Endothelial cell of umbilical vein (primary cell): ENCODE measurements around the gene CD34. TPM values are rescaled to one million over a fixed set of nuclear protein-coding genes. Genes with fewer than 3 reads are reported as not detected.

Experiments used
- BruUV-seq: library from RNA; stranded (reverse); fragments of 400-500 nt; replicated peaks from 2 replicates; lab custom pipeline; 2021; lab: Mats Ljungman, UMichigan
- CTCF ChIA-PET: fragments of 300-600, 350-600 bp; sonication (Branson Sonifier 250); formaldehyde crosslinking; loops from one replicate; lab custom pipeline; 2021; ENCODE audit warnings: antibody characterized with exemption, inconsistent platforms; lab: Charles Lee
- POLR2A ChIA-PET: fragments of 300-600, 350-600 bp; sonication (Branson Sonifier 250); formaldehyde crosslinking; loops from one replicate; lab custom pipeline; 2021; ENCODE audit warnings: antibody characterized with exemption, inconsistent platforms; lab: Charles Lee
- DNase-seq: peaks from one replicate; pipeline ENCODE4 v3.0.0-alpha.2; 2011; ENCODE audit warnings: low read depth, low spot score
- FAIRE-seq: peaks from 2 replicates; lab custom pipeline; 2011; peaks lifted over from hg19 to GRCh38; lab: Jason Lieb, UNC
- H2AFZ ChIP-seq: 2 replicates; pipeline ENCODE4 v1.6.0; 2012; ENCODE audit warnings: low read depth, low read length, control low read depth, inconsistent platforms
- H3K27ac ChIP-seq: 2 replicates; pipeline ENCODE4 v1.5.1; 2011; ENCODE audit warnings: low read depth, mild to moderate bottlenecking, control low read depth, low read length, moderate library complexity; ENCODE audit not compliant: insufficient read depth
- H3K27me3 ChIP-seq, 2 experiments: 2 replicates each; pipeline versions ENCODE4 v1.6.0 to v1.6.1; 2011; ENCODE audit warnings: low read length in 2 of 2, mixed read lengths in 1 of 2; ENCODE audit not compliant: control insufficient read depth in 2 of 2, insufficient read depth in 2 of 2
- H3K36me3 ChIP-seq, 2 experiments: 2 replicates in 1 of 2; 3 replicates in 1 of 2; pipeline ENCODE4 v1.5.1; 2011; ENCODE audit warnings: low read length in 2 of 2, mild to moderate bottlenecking in 1 of 2, moderate library complexity in 1 of 2; ENCODE audit not compliant: control insufficient read depth in 2 of 2, insufficient read depth in 2 of 2; ENCODE audit errors: extremely low read depth in 1 of 2
- H3K4me1 ChIP-seq: 3 replicates; pipeline ENCODE4 v1.5.1; 2011; ENCODE audit warnings: mild to moderate bottlenecking, low read length; ENCODE audit not compliant: control insufficient read depth, insufficient read depth; ENCODE audit errors: extremely low read depth
- H3K4me2 ChIP-seq: 2 replicates; pipeline ENCODE4 v1.6.1; 2011; ENCODE audit warnings: low read length, control low read depth, mixed read lengths; ENCODE audit not compliant: insufficient read depth
- H3K4me3 ChIP-seq, 3 experiments: fragments of 200-600 bp in 1 of 3; sonication (generic), shearing (Covaris generic) in 1 of 3; replicated peaks in 1 of 3; 2 replicates each; pipeline ENCODE4 v1.5.1; 2011 to 2016; ENCODE audit warnings: control low read depth in 3 of 3, low read length in 3 of 3, mild to moderate bottlenecking in 2 of 3, inconsistent platforms in 1 of 3, low read depth in 1 of 3, moderate library complexity in 1 of 3; ENCODE audit not compliant: insufficient read depth in 1 of 3
- H3K79me2 ChIP-seq: 2 replicates; pipeline ENCODE4 v1.6.0; 2012; ENCODE audit warnings: low read length, inconsistent platforms; ENCODE audit not compliant: control insufficient read depth, insufficient read depth
- H3K9ac ChIP-seq: replicated peaks from 2 replicates; pipeline ENCODE3; 2011; ENCODE audit warnings: low read length, control low read depth; ENCODE audit not compliant: insufficient read depth; ENCODE audit errors: extremely low read depth
- H3K9me1 ChIP-seq: replicated peaks from 3 replicates; pipeline ENCODE4 v1.6.0; 2011; ENCODE audit warnings: mild to moderate bottlenecking, low read length; ENCODE audit not compliant: control insufficient read depth, insufficient read depth; ENCODE audit errors: extremely low read depth
- H3K9me3 ChIP-seq: replicated peaks from 2 replicates; pipeline ENCODE4 v1.5.1; 2012; ENCODE audit warnings: low read length, inconsistent platforms; ENCODE audit not compliant: control insufficient read depth, insufficient read depth
- H4K20me1 ChIP-seq: replicated peaks from 2 replicates; pipeline ENCODE3; 2011; ENCODE audit warnings: mild to moderate bottlenecking, low read length; ENCODE audit not compliant: control insufficient read depth, insufficient read depth; ENCODE audit errors: extremely low read depth
- CTCF ChIP-seq, 2 donors: IDR thresholded peaks; 1 replicate in 1 of 2; 2 replicates in 1 of 2; pipeline ENCODE4 v1.5.1; 2011; ENCODE audit warnings: low read length in 2 of 2, mild to moderate bottlenecking in 2 of 2, moderate library complexity in 2 of 2, control low read depth in 1 of 2, inconsistent platforms in 1 of 2, low read depth in 1 of 2; ENCODE audit not compliant: insufficient read depth in 1 of 2; ENCODE audit errors: extremely low read depth in 1 of 2
- FOS ChIP-seq: IDR thresholded peaks from 2 replicates; pipeline ENCODE4 v1.6.1; 2011; ENCODE audit warnings: mild to moderate bottlenecking, low read length, moderate library complexity, borderline replicate concordance; ENCODE audit not compliant: insufficient read depth
- JUN ChIP-seq: IDR thresholded peaks from 2 replicates; pipeline ENCODE4 v1.6.1; 2011; ENCODE audit warnings: borderline replicate concordance, low read depth; ENCODE audit not compliant: insufficient read length, insufficient read depth
- MAX ChIP-seq: IDR thresholded peaks from 2 replicates; pipeline ENCODE4 v1.6.1; 2011; ENCODE audit not compliant: insufficient read depth, insufficient read length
- MYC ChIP-seq: IDR thresholded peaks from one replicate; pipeline ENCODE4 v1.6.1; 2011; ENCODE audit warnings: mild to moderate bottlenecking, low read depth, low read length
- dilution Hi-C: fragments of 300-500 bp; cut with MboI; formaldehyde crosslinking; loops from one replicate; pipeline ENCODE4 v1.15.0; 2019; ENCODE audit warnings: low sequenced_read_pairs; ENCODE audit not compliant: extremely low pct_ligation_motif_present
- intact Hi-C: fragments of 100-400 bp; cut with micrococcal nuclease; formaldehyde crosslinking; loops from one replicate; pipeline ENCODE4 v1.10.0; 2022
- polyA plus RNA-seq, 4 experiments: library from polyadenylated mRNA; depleted of rRNA in 3 of 4; stranded (reverse) in 3 of 4; unstranded in 1 of 4; fragments of >200 nt; gene quantifications; 2 replicates each; pipeline versions ENCODE4 v1.2.1 to v1.2.3, GENCODE V29; 2011 to 2012; ENCODE audit warnings: missing spikeins in 1 of 4
- total RNA-seq: library from RNA; stranded (reverse); gene quantifications from 2 replicates; pipeline ENCODE4 v1.2.3, GENCODE V29; 2021

The CD34 gene
- total and polyA plus RNA-seq, 2 donors (not counting 3 experiments of a cell fraction or from before 2014, with no cell fraction given), result 102 to 174 TPM

GRCh38 chr1:207911856-207912760 lies 1.2 kb upstream of the CD34 start:
- H2AFZ ChIP-seq, result no peak overlapping the region
- dilution Hi-C loops (no loop called here), intact Hi-C loops (loop anchor here (1.0 kb wide), 1 partner anchor 11 kb away; no protein-coding TSS in a partner anchor)
- no peaks in the 10 kb centered on the region for H3K9me1 ChIP-seq
- no peak overlapping the region for H3K27ac ChIP-seq
- peaks cover 9 to 16% of the 10 kb centered on the region in 2 experiments for H3K27me3 ChIP-seq
- no peak overlapping the region for H3K4me2 ChIP-seq
- peaks cover 14% of the 10 kb centered on the region for H3K4me1 ChIP-seq
- ChIA-PET POLR2A (no interaction called here), CTCF (interaction anchor here (0.9 to 4.7 kb wide), 7 partner anchors 8 to 52 kb away, joined by 3 to 43 read pairs (median 5); no protein-coding TSS in a partner anchor)
- H4K20me1 ChIP-seq, result no peaks in the 10 kb centered on the region
- H3K9me3 ChIP-seq, result no peaks in the 10 kb centered on the region
- no peak for DNase-seq
- no peaks in the 10 kb centered on the region for H3K36me3 ChIP-seq
- TSS peak; percentile 44 for BruUV-seq
- no peak for FAIRE-seq
- no peak for TF ChIP-seq FOS
- no peak for TF ChIP-seq CTCF (IDR thresholded peaks at IDR 0.05; ENCODE audit: extremely low read depth in 1 of 2, insufficient read depth in 1 of 2, low read depth in 1 of 2, low read length in 2 of 2)
- no peak for TF ChIP-seq JUN
- no peak for TF ChIP-seq MAX
- TF ChIP-seq MYC, result no peak
- H3K4me3 ChIP-seq, result no peak overlapping the region
- no peak overlapping the region for H3K9ac ChIP-seq
- no peaks in the 10 kb centered on the region for H3K79me2 ChIP-seq
